H1 (cell line): Measurements from ENCODE around the gene ZSCAN1. TPM values are rescaled to one million over a fixed set of nuclear protein-coding genes. Genes with fewer than 3 reads are reported as not detected.

ENCODE experiments used
- CTCF ChIA-PET: fragments of 300-600 bp; sonication (Branson Sonifier 250); formaldehyde crosslinking; loops from one replicate; lab custom pipeline; 2021; ENCODE audit not compliant: partially characterized antibody; lab: Charles Lee
- POLR2A ChIA-PET: fragments of 300-600 bp; sonication (Branson Sonifier 250); formaldehyde crosslinking; loops from one replicate; lab custom pipeline; 2021; ENCODE audit warnings: inconsistent platforms; ENCODE audit not compliant: partially characterized antibody; lab: Charles Lee
- DNase-seq, 2 experiments: peaks; one replicate each; pipeline versions ENCODE4 v3.0.0 to v3.0.0-alpha.2; 2010 to 2022; ENCODE audit warnings: low spot score in 2 of 2, low read depth in 1 of 2, mixed read lengths in 1 of 2
- FAIRE-seq: peaks from 2 replicates; lab custom pipeline; 2011; peaks lifted over from hg19 to GRCh38; lab: Jason Lieb, UNC
- H2AFZ ChIP-seq: 2 replicates; pipeline ENCODE4 v1.8.1; 2012; ENCODE audit warnings: low read length, inconsistent platforms
- H2AK5ac ChIP-seq: 2 replicates; pipeline ENCODE4 v1.6.1; 2013; ENCODE audit warnings: low read depth, low read length
- H2BK120ac ChIP-seq: replicated peaks from 2 replicates; pipeline ENCODE3; 2013; ENCODE audit warnings: low read depth, low read length, inconsistent platforms
- H2BK12ac ChIP-seq: 2 replicates; pipeline ENCODE4 v1.6.1; 2013; ENCODE audit warnings: low read depth, low read length
- H2BK15ac ChIP-seq: 2 replicates; pipeline ENCODE4 v1.6.1; 2013; ENCODE audit warnings: low read length
- H2BK20ac ChIP-seq: 2 replicates; pipeline ENCODE4 v1.6.1; 2013; ENCODE audit warnings: low read length
- H2BK5ac ChIP-seq: 2 replicates; pipeline ENCODE4 v1.6.1; 2013; ENCODE audit warnings: low read depth, low read length
- H3K14ac ChIP-seq: 2 replicates; pipeline ENCODE4 v1.6.1; 2013; ENCODE audit warnings: inconsistent platforms; ENCODE audit not compliant: insufficient read length
- H3K18ac ChIP-seq: 2 replicates; pipeline ENCODE4 v1.6.1; 2013; ENCODE audit warnings: low read length; ENCODE audit errors: extremely low read depth
- H3K23ac ChIP-seq: 2 replicates; pipeline ENCODE4 v1.6.1; 2013; ENCODE audit warnings: inconsistent platforms; ENCODE audit not compliant: insufficient read length
- H3K23me2 ChIP-seq: 2 replicates; pipeline ENCODE4 v1.6.1; 2013; ENCODE audit warnings: low read depth, low read length
- H3K27ac ChIP-seq: 2 replicates; pipeline ENCODE4 v1.6.1; 2011; ENCODE audit warnings: low read depth, low read length, inconsistent platforms
- H3K27me3 ChIP-seq, 4 experiments: replicated peaks in 1 of 4; 1 replicate in 1 of 4; 2 replicates in 3 of 4; pipeline versions ENCODE4 v1.6.1 to v1.8.1; 2011 to 2013; ENCODE audit warnings: low read length in 3 of 4, mild to moderate bottlenecking in 3 of 4, inconsistent platforms in 2 of 4, mixed read lengths in 2 of 4, moderate library complexity in 1 of 4; ENCODE audit not compliant: control insufficient read depth in 3 of 4, insufficient read depth in 3 of 4; ENCODE audit errors: extremely low read depth in 1 of 4
- H3K36me3 ChIP-seq, 4 experiments: 2 replicates each; pipeline versions ENCODE4 v1.6.1 to v1.8.1; 2011 to 2013; ENCODE audit warnings: mild to moderate bottlenecking in 4 of 4, low read length in 3 of 4, moderate library complexity in 2 of 4, control low read depth in 1 of 4, inconsistent platforms in 1 of 4; ENCODE audit not compliant: insufficient read depth in 4 of 4, control insufficient read depth in 2 of 4
- H3K4ac ChIP-seq: replicated peaks from 2 replicates; pipeline ENCODE3; 2013; ENCODE audit warnings: low read length, low read depth, mixed read lengths, inconsistent platforms; ENCODE audit not compliant: insufficient read length
- H3K4me1 ChIP-seq, 4 experiments: replicated peaks in 1 of 4; 1 replicate in 1 of 4; 2 replicates in 3 of 4; pipeline versions ENCODE4 v1.6.1 to v1.8.1; 2011 to 2013; ENCODE audit warnings: low read length in 3 of 4, inconsistent platforms in 2 of 4, mixed read lengths in 1 of 4; ENCODE audit not compliant: insufficient read depth in 4 of 4, control insufficient read depth in 3 of 4
- H3K4me2 ChIP-seq, 2 experiments: 2 replicates each; pipeline versions ENCODE4 v1.6.1 to v1.8.1; 2011 to 2013; ENCODE audit warnings: low read depth in 2 of 2, low read length in 2 of 2, control low read depth in 1 of 2, inconsistent platforms in 1 of 2, mild to moderate bottlenecking in 1 of 2; ENCODE audit not compliant: insufficient read depth in 1 of 2
- H3K4me3 ChIP-seq, 4 experiments: fragments of 200-600, 300-600 bp in 1 of 4; sonication (generic), shearing (Covaris generic), sonication (Bioruptor Twin) in 1 of 4; 2 replicates each; pipeline versions ENCODE4 v1.5.1 to v1.8.1; 2011 to 2016; ENCODE audit warnings: low read length in 4 of 4, low read depth in 3 of 4, control low read depth in 2 of 4, inconsistent platforms in 2 of 4, mild to moderate bottlenecking in 2 of 4, mixed read lengths in 1 of 4, moderate library complexity in 1 of 4; ENCODE audit not compliant: insufficient read depth in 2 of 4; ENCODE audit errors: extremely low read depth in 1 of 4
- H3K56ac ChIP-seq: replicated peaks from 2 replicates; pipeline ENCODE3; 2013; ENCODE audit warnings: low read depth, mild to moderate bottlenecking, mixed read lengths, low read length, inconsistent platforms; ENCODE audit not compliant: insufficient read length
- H3K79me1 ChIP-seq: 2 replicates; pipeline ENCODE4 v1.6.1; 2013; ENCODE audit warnings: low read depth, low read length, control low read depth
- H3K79me2 ChIP-seq, 2 experiments: 2 replicates each; pipeline versions ENCODE4 v1.6.1 to v1.8.1; 2012 to 2013; ENCODE audit warnings: low read length in 2 of 2, mild to moderate bottlenecking in 2 of 2, inconsistent platforms in 1 of 2; ENCODE audit not compliant: insufficient read depth in 2 of 2, control insufficient read depth in 1 of 2
- H3K9ac ChIP-seq, 4 experiments: replicated peaks in 1 of 4; 1 replicate in 1 of 4; 2 replicates in 3 of 4; pipeline versions ENCODE4 v1.6.1 to v1.8.1; 2011 to 2013; ENCODE audit warnings: low read depth in 3 of 4, low read length in 3 of 4, control low read depth in 2 of 4, mild to moderate bottlenecking in 2 of 4, moderate library complexity in 2 of 4, inconsistent platforms in 1 of 4; ENCODE audit errors: extremely low read depth in 1 of 4
- H3K9me3 ChIP-seq, 2 experiments: 2 replicates each; pipeline versions ENCODE4 v1.6.1 to v1.8.1; 2012 to 2013; ENCODE audit warnings: mild to moderate bottlenecking in 2 of 2, moderate library complexity in 2 of 2, control low read depth in 1 of 2, inconsistent platforms in 1 of 2, low read depth in 1 of 2, low read length in 1 of 2, mixed read lengths in 1 of 2; ENCODE audit not compliant: insufficient read depth in 2 of 2
- H4K20me1 ChIP-seq, 2 experiments: replicated peaks in 1 of 2; 2 replicates each; pipeline versions ENCODE3 to v1.8.1; 2011 to 2013; ENCODE audit warnings: inconsistent platforms in 2 of 2, low read length in 2 of 2, mild to moderate bottlenecking in 1 of 2; ENCODE audit not compliant: insufficient read depth in 2 of 2, control insufficient read depth in 1 of 2
- H4K5ac ChIP-seq: 2 replicates; pipeline ENCODE4 v1.6.1; 2013; ENCODE audit warnings: low read length, low read depth, mixed read lengths, inconsistent platforms; ENCODE audit not compliant: insufficient read length
- H4K8ac ChIP-seq: 2 replicates; pipeline ENCODE4 v1.8.0; 2013; ENCODE audit warnings: mild to moderate bottlenecking, moderate library complexity, low read length, inconsistent platforms; ENCODE audit not compliant: insufficient read depth; ENCODE audit errors: extremely low read depth
- H4K91ac ChIP-seq: replicated peaks from 2 replicates; pipeline ENCODE3; 2013; ENCODE audit warnings: low read length, mixed read lengths, inconsistent platforms; ENCODE audit not compliant: insufficient read length
- ATF3 ChIP-seq: IDR thresholded peaks from 2 replicates; pipeline ENCODE4 v1.6.1; 2011; ENCODE audit warnings: low read depth, mild to moderate bottlenecking, low read length; ENCODE audit not compliant: insufficient read depth
- BCL11A ChIP-seq, 2 experiments: IDR thresholded peaks; one replicate each; pipeline ENCODE4 v1.6.1; 2011; ENCODE audit warnings: low read depth in 2 of 2, low read length in 2 of 2, mild to moderate bottlenecking in 2 of 2
- CHD2 ChIP-seq: IDR thresholded peaks from 2 replicates; pipeline ENCODE4 v1.6.1; 2012; ENCODE audit warnings: low read length, improper control_type of control experiment
- E2F6 ChIP-seq: IDR thresholded peaks from 2 replicates; pipeline ENCODE4 v1.6.1; 2012; ENCODE audit warnings: inconsistent platforms
- HDAC2 ChIP-seq, 2 experiments: fragments of 300-600 bp in 1 of 2; sonication (generic) in 1 of 2; IDR thresholded peaks; 2 replicates each; pipeline ENCODE4 v1.6.1; 2011 to 2012; ENCODE audit warnings: low read depth in 2 of 2, low read length in 2 of 2, mild to moderate bottlenecking in 2 of 2, moderate library complexity in 2 of 2, borderline replicate concordance in 1 of 2, inconsistent platforms in 1 of 2
- JUN ChIP-seq: IDR thresholded peaks from 2 replicates; pipeline ENCODE4 v1.6.1; 2011; ENCODE audit warnings: low read depth, mild to moderate bottlenecking, improper control_type of control experiment, low read length
- MAFK ChIP-seq: IDR thresholded peaks from 2 replicates; pipeline ENCODE4 v1.6.1; 2012; ENCODE audit warnings: low read depth, mild to moderate bottlenecking, improper control_type of control experiment, low read length
- NANOG ChIP-seq: IDR thresholded peaks from 2 replicates; pipeline ENCODE4 v1.6.1; 2011; ENCODE audit warnings: low read length, low read depth, mild to moderate bottlenecking, inconsistent platforms; ENCODE audit not compliant: insufficient read depth, poor library complexity, severe bottlenecking
- NRF1 ChIP-seq: IDR thresholded peaks from 2 replicates; pipeline ENCODE4 v1.6.1; 2011; ENCODE audit warnings: mild to moderate bottlenecking, low read depth, low read length, improper control_type of control experiment
- RBBP5 ChIP-seq: IDR thresholded peaks from 2 replicates; pipeline ENCODE4 v1.7.1; 2012; ENCODE audit warnings: low read depth, mild to moderate bottlenecking, inconsistent platforms, low read length, moderate library complexity, borderline replicate concordance
- RFX5 ChIP-seq: IDR thresholded peaks from 2 replicates; pipeline ENCODE4 v1.6.1; 2011; ENCODE audit warnings: low read depth, low read length, improper control_type of control experiment, borderline replicate concordance
- TAF7 ChIP-seq: optimal IDR thresholded peaks from 2 replicates; pipeline ENCODE3; 2011; ENCODE audit warnings: low read depth, mild to moderate bottlenecking, inconsistent platforms, low read length, moderate library complexity, borderline replicate concordance
- WGBS, 2 experiments: shearing (Covaris generic) in 1 of 2; methylation state at CpG; one replicate each; pipeline versions ENCODE4 v1.1.6 to v1.1.7; 2013 to 2015; ENCODE audit warnings: low lambda C conversion rate in 2 of 2, mixed read lengths in 2 of 2, inconsistent platforms in 1 of 2, low coverage in 1 of 2, missing lambda C conversion rate in 1 of 2; ENCODE audit not compliant: insufficient replicate concordance in 2 of 2, insufficient coverage in 1 of 2, insufficient read length in 1 of 2; ENCODE audit errors: extremely low coverage in 1 of 2, missing lambda C conversion rate in 1 of 2; 5-methylcytosine and 5-hydroxymethylcytosine counted together
- polyA plus RNA-seq, 7 experiments: library from polyadenylated mRNA; depleted of rRNA in 3 of 7; stranded (reverse) in 5 of 7; unstranded in 2 of 7; fragments of >200 nt in 5 of 7; fragments of 200-250 nt in 2 of 7; gene quantifications; 1 replicate in 5 of 7; 2 replicates in 1 of 7; 4 replicates in 1 of 7; pipeline versions ENCODE4 v1.2.1 to v1.2.3, GENCODE V29; 2011 to 2013; ENCODE audit warnings: missing spikeins in 2 of 7, mixed read lengths in 2 of 7
- total RNA-seq: library from RNA; stranded (reverse); fragmentation: NEBNext Ultra II Directional; extraction: Animal tissue kit (Norgen Biotek cat#: 25700); gene quantifications from 2 replicates; pipeline ENCODE4 v1.2.1, GENCODE V29; 2021

The ZSCAN1 gene
- total and polyA plus RNA-seq, 2 of the 8 experiments (the other 6 are each of a cell fraction or from before 2014, with no cell fraction given) = 1.2 to 4.3 TPM

GRCh38 chr19:58014141-58014540, 19.7 kb upstream of the ZSCAN1 start:
- Histone ChIP-seq H3K56ac (no peak overlapping the region), H2BK20ac (no peak overlapping the region), H4K20me1 (peaks cover 0 to 2% of the 10 kb centered on the region in 2 experiments), H3K18ac (no peak overlapping the region), H3K4me1 (peaks cover 0 to 3% (median 0%) of the 10 kb centered on the region in 4 experiments; a peak in 1 of 7 replicates), H3K23ac (no peak overlapping the region), H3K79me2 (no peaks in the 10 kb centered on the region), H4K5ac (no peak overlapping the region), H3K4me3 (no peak overlapping the region), H2BK5ac (no peak overlapping the region), H4K91ac (no peak overlapping the region), H2AK5ac (no peak overlapping the region), H3K27ac (no peak overlapping the region), H3K14ac (no peak overlapping the region), H2BK120ac (no peak overlapping the region), H3K4me2 (no peak overlapping the region), H3K79me1 (no peaks in the 10 kb centered on the region), H3K27me3 (no peaks in the 10 kb centered on the region; a peak in 2 of 7 replicates), H3K4ac (no peak overlapping the region), H3K9me3 (peaks cover 23 to 38% of the 10 kb centered on the region in 2 experiments; a peak in 3 of 4 replicates), H2BK15ac (no peak overlapping the region), H2AFZ (no peak overlapping the region), H4K8ac (no peak overlapping the region), H3K9ac (no peak overlapping the region), H3K23me2 (no peaks in the 10 kb centered on the region; the same call in 1 of the 2 replicates), H3K36me3 (peaks cover 0 to 14% (median 0%) of the 10 kb centered on the region in 4 experiments; a peak in 1 of 8 replicates), H2BK12ac (no peak overlapping the region)
- CTCF ChIA-PET = no interaction called here
- WGBS, 2 experiments = 79% methylated on average over 5 of the region's 5 CpGs; no CpG with 5 or more reads in 1 of the 2 experiments
- no peak for DNase-seq
- no peak for FAIRE-seq
- POLR2A ChIA-PET = interaction anchor here (0.8 to 2.2 kb wide), 4 partner anchors 11 to 79 kb away, joined by 4 to 8 read pairs (median 5); partner anchors contain the start of genes ZNF418 and ZNF606
- TF ChIP-seq RBBP5 (no peak), RFX5 (no peak), HDAC2 (IDR thresholded peaks at IDR 0.05; ENCODE audit: borderline replicate concordance in 1 of 2, low read depth in 2 of 2, low read length in 2 of 2) (no peak), ATF3 (no peak), BCL11A (IDR thresholded peaks at IDR 0.05; ENCODE audit: low read depth in 2 of 2, low read length in 2 of 2) (no peak), NANOG (no peak), E2F6 (no peak), JUN (no peak), MAFK (no peak), CHD2 (no peak), TAF7 (no peak), NRF1 (no peak)
